ENCODE measurements around the gene B3GAT2.

DNA sequence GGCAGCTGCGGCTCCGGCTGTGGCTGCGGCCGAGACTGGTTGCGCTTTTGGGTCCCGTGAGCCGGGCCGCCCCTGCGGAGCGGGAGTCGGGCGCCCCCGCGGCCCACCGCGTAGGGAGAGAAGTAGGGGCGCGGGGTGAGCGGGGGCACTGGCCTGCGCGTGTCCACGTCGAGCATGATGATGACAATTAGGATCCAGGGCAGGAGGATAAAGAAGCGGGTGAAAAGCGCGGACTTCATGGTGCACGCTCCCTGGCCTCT is 739 bp downstream of the B3GAT2 start:
- TF ChIP-seq EZH2 (IDR thresholded peaks at IDR 0.05; ENCODE audit: borderline replicate concordance), result no peak
- TF ChIP-seq, protein P1, sequence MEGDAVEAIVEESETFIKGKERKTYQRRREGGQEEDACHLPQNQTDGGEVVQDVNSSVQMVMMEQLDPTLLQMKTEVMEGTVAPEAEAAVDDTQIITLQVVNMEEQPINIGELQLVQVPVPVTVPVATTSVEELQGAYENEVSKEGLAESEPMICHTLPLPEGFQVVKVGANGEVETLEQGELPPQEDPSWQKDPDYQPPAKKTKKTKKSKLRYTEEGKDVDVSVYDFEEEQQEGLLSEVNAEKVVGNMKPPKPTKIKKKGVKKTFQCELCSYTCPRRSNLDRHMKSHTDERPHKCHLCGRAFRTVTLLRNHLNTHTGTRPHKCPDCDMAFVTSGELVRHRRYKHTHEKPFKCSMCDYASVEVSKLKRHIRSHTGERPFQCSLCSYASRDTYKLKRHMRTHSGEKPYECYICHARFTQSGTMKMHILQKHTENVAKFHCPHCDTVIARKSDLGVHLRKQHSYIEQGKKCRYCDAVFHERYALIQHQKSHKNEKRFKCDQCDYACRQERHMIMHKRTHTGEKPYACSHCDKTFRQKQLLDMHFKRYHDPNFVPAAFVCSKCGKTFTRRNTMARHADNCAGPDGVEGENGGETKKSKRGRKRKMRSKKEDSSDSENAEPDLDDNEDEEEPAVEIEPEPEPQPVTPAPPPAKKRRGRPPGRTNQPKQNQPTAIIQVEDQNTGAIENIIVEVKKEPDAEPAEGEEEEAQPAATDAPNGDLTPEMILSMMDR (IDR thresholded peaks at IDR 0.05; ENCODE audit: poor library complexity), result no peak

Data from hepatocyte (in vitro differentiated cells).